K562 (cell line): Measurements from ENCODE around the gene SF3B4. TPM values are rescaled to one million over a fixed set of nuclear protein-coding genes. Genes with fewer than 3 reads are reported as not detected.

Source experiments
- ATAC-seq: fragments of 200-7000 bp; cut with Tn5 transposase; 3 replicates; pipeline ENCODE4 v1.9.1; 2020; ENCODE audit warnings: moderate library complexity
- BruUV-seq: library from RNA; stranded (reverse); fragments of 400-500 nt; replicated peaks from 2 replicates; lab custom pipeline; 2021; lab: Mats Ljungman, UMichigan
- CTCF ChIA-PET: fragments of 300-600 bp; formaldehyde crosslinking; extraction: SDS; loops from one replicate; lab custom pipeline; 2021; ENCODE audit warnings: low intra/inter-chr PET ratio; lab: Yijun Ruan, JAX
- POLR2A ChIA-PET: fragments of 300-600, 350-650 bp; sonication (Branson Sonifier 250); formaldehyde crosslinking; extraction: SDS; loops from one replicate; lab custom pipeline; 2021; ENCODE audit warnings: antibody characterized with exemption, inconsistent platforms; lab: Yijun Ruan, JAX
- DNase-seq, 4 experiments: peaks; one replicate each; pipeline versions ENCODE4 v3.0.0 to v3.0.0-alpha.2; 2011 to 2018; ENCODE audit warnings: low spot score in 3 of 4, mixed read lengths in 3 of 4; ENCODE audit errors: extremely low read depth in 1 of 4
- FAIRE-seq: peaks from 2 replicates; lab custom pipeline; 2011; peaks lifted over from hg19 to GRCh38; lab: Jason Lieb, UNC
- H2AFZ ChIP-seq: 2 replicates; pipeline ENCODE4 v1.6.0; 2011; ENCODE audit warnings: low read depth, low read length, control low read depth, inconsistent platforms
- H3K27ac ChIP-seq: fragments of 200-600 bp; 3 replicates; pipeline ENCODE4 v1.8.0; 2011; ENCODE audit warnings: low read depth, mild to moderate bottlenecking, control low read depth, inconsistent platforms, low read length, moderate library complexity, mixed read lengths; ENCODE audit errors: extremely low read depth
- H3K27me3 ChIP-seq, 2 experiments: fragments of 300-600 bp in 1 of 2; 2 replicates in 1 of 2; 3 replicates in 1 of 2; pipeline versions ENCODE4 v1.6.0 to v1.8.0; 2011; ENCODE audit warnings: inconsistent platforms in 2 of 2, low read length in 2 of 2, mild to moderate bottlenecking in 1 of 2, mixed read lengths in 1 of 2, moderate library complexity in 1 of 2; ENCODE audit not compliant: control insufficient read depth in 2 of 2, insufficient read depth in 2 of 2
- H3K36me3 ChIP-seq: fragments of 300-600 bp; 3 replicates; pipeline ENCODE4 v1.8.0; 2011; ENCODE audit warnings: mild to moderate bottlenecking, low read length, inconsistent platforms; ENCODE audit not compliant: control insufficient read depth, insufficient read depth
- H3K4me1 ChIP-seq, 2 experiments: fragments of 200-600 bp in 1 of 2; replicated peaks in 1 of 2; 2 replicates in 1 of 2; 3 replicates in 1 of 2; pipeline versions ENCODE4 v1.5.1 to v1.8.0; 2011; ENCODE audit warnings: inconsistent platforms in 2 of 2, low read length in 2 of 2, mild to moderate bottlenecking in 1 of 2, mixed read lengths in 1 of 2, moderate library complexity in 1 of 2; ENCODE audit not compliant: control insufficient read depth in 2 of 2, insufficient read depth in 2 of 2
- H3K4me2 ChIP-seq: 2 replicates; pipeline ENCODE4 v1.6.1; 2011; ENCODE audit warnings: low read length, control low read depth, inconsistent platforms, mixed read lengths; ENCODE audit not compliant: insufficient read depth
- H3K4me3 ChIP-seq: fragments of 200-600 bp; sonication (generic), shearing (Covaris generic); 2 replicates; pipeline ENCODE4 v1.5.1; 2016; ENCODE audit warnings: control low read depth, inconsistent platforms
- H3K79me2 ChIP-seq: fragments of 200-600 bp; 3 replicates; pipeline ENCODE4 v1.8.0; 2011; ENCODE audit warnings: low read length, inconsistent platforms; ENCODE audit not compliant: control insufficient read depth, insufficient read depth
- H3K9ac ChIP-seq, 2 experiments: 2 replicates each; pipeline versions ENCODE4 v1.6.0 to v1.6.1; 2011; ENCODE audit warnings: low read depth in 2 of 2, low read length in 2 of 2, control low read depth in 1 of 2, inconsistent platforms in 1 of 2, mild to moderate bottlenecking in 1 of 2, mixed read lengths in 1 of 2; ENCODE audit not compliant: insufficient read depth in 1 of 2
- H3K9me1 ChIP-seq: one replicate; pipeline ENCODE4 v1.6.0; 2011; ENCODE audit warnings: inconsistent platforms, mild to moderate bottlenecking, low read length, moderate library complexity; ENCODE audit not compliant: control insufficient read depth, insufficient read depth
- H3K9me3 ChIP-seq: replicated peaks from 2 replicates; pipeline ENCODE4 v1.5.1; 2011; ENCODE audit warnings: low read depth, low read length, inconsistent platforms; ENCODE audit not compliant: control insufficient read depth, insufficient read depth
- H4K20me1 ChIP-seq: replicated peaks from 2 replicates; pipeline ENCODE4 v1.6.1; 2011; ENCODE audit warnings: low read length, inconsistent platforms, mixed read lengths; ENCODE audit not compliant: control insufficient read depth, insufficient read depth
- DPF2 ChIP-seq: fragments of 450-650 bp; IDR thresholded peaks from 2 replicates; pipeline ENCODE4 v1.6.1; 2016
- KLF13 ChIP-seq: fragments of 450-650 bp; IDR thresholded peaks from 2 replicates; pipeline ENCODE4 v1.6.1; 2016; ENCODE audit warnings: missing genetic modification characterization, low read depth, mild to moderate bottlenecking, missing compliant biosample characterization, moderate library complexity, borderline replicate concordance
- WHSC1 ChIP-seq: IDR thresholded peaks from one replicate; pipeline ENCODE4 v1.6.1; 2012; ENCODE audit warnings: low read length, control low read depth, inconsistent platforms
- ZKSCAN8 ChIP-seq: fragments of 200-800 bp; sonication (Bioruptor generic); IDR thresholded peaks from 2 replicates; pipeline ENCODE4 v1.6.1; 2016; ENCODE audit warnings: missing genetic modification characterization, missing compliant biosample characterization
- ZNF384 ChIP-seq: IDR thresholded peaks from 2 replicates; pipeline ENCODE4 v1.6.1; 2012; ENCODE audit warnings: low read depth, low read length, improper control_type of control experiment
- WGBS: fragments of 100-300 bp; shearing (Covaris generic); methylation state at CpG from one replicate; pipeline ENCODE4 v1.1.6; 2016; ENCODE audit warnings: low coverage, mixed read lengths; ENCODE audit not compliant: insufficient coverage; ENCODE audit errors: missing lambda C conversion rate; 5-methylcytosine and 5-hydroxymethylcytosine counted together
- in situ Hi-C: fragments of 300-500 bp; cut with MboI; formaldehyde crosslinking; loops from 4 replicates; pipeline ENCODE4 v1.15.0; 2018; ENCODE audit warnings: inconsistent platforms, mixed read lengths
- intact Hi-C: fragments of 100-400 bp; cut with micrococcal nuclease; formaldehyde crosslinking; loops from 2 replicates; pipeline ENCODE4 v1.14.2; 2022
- polyA plus RNA-seq, 8 experiments: library from polyadenylated mRNA; depleted of rRNA in 4 of 8; stranded (reverse) in 5 of 8; unstranded in 3 of 8; fragments of >200 nt; fragmentation: Nextera tagmentation in 2 of 8; fragmentation: Illumina TruSeq in 1 of 8; extraction: Ambion mirVana in 2 of 8; extraction: Trizol in 1 of 8; gene quantifications; 2 replicates each; pipeline versions ENCODE4 v1.2.1 to v1.2.3, GENCODE V29; 2011 to 2014; ENCODE audit warnings: inconsistent platforms in 1 of 8, missing spikeins in 1 of 8
- total RNA-seq, 7 experiments: library from RNA; depleted of rRNA in 6 of 7; stranded (reverse); fragments of >200 nt in 6 of 7; fragmentation: Illumina TruSeq in 2 of 7; extraction: Trizol in 2 of 7; gene quantifications; 2 replicates each; pipeline versions ENCODE4 v1.2.1 to v1.2.3, GENCODE V29; 2011 to 2021; ENCODE audit warnings: low replicate concordance in 1 of 7
- TF ChIP-seq, protein P1 (sequence below): sonication (generic); formaldehyde crosslinking; IDR thresholded peaks from 2 replicates; pipeline ENCODE4 v1.8.1; 2023; ENCODE audit warnings: mild to moderate bottlenecking, missing genetic modification reagents
- TF ChIP-seq, protein P2 (sequence below): sonication (generic); formaldehyde crosslinking; IDR thresholded peaks from 2 replicates; pipeline ENCODE4 v1.8.0; 2022; ENCODE audit warnings: mild to moderate bottlenecking, missing genetic modification reagents
- TF ChIP-seq, protein P3 (sequence below): sonication (generic); formaldehyde crosslinking; IDR thresholded peaks from 2 replicates; pipeline ENCODE4 v1.8.1; 2022; ENCODE audit warnings: missing genetic modification reagents

Gene SF3B4
- total and polyA plus RNA-seq, 9 of the 15 experiments (the other 6 are each of a cell fraction or from before 2014, with no cell fraction given): 3.0 to 88.0 (median 26.1) TPM

GRCh38 chr1:149903836-149904491 is 23.6 kb downstream of the SF3B4 start:
- Histone ChIP-seq H3K79me2 (no peaks in the 10 kb centered on the region), H3K9me1 (no peaks in the 10 kb centered on the region), H3K9ac (no peak overlapping the region), H3K27ac (no peak overlapping the region), H3K4me1 (peaks cover 15 to 26% of the 10 kb centered on the region in 2 experiments), H3K4me2 (no peak overlapping the region)
- 66% methylated on average over 3 of the region's 5 CpGs for WGBS
- CTCF ChIA-PET: no interaction called here
- no peak for DNase-seq
- TF ChIP-seq, protein P1, sequence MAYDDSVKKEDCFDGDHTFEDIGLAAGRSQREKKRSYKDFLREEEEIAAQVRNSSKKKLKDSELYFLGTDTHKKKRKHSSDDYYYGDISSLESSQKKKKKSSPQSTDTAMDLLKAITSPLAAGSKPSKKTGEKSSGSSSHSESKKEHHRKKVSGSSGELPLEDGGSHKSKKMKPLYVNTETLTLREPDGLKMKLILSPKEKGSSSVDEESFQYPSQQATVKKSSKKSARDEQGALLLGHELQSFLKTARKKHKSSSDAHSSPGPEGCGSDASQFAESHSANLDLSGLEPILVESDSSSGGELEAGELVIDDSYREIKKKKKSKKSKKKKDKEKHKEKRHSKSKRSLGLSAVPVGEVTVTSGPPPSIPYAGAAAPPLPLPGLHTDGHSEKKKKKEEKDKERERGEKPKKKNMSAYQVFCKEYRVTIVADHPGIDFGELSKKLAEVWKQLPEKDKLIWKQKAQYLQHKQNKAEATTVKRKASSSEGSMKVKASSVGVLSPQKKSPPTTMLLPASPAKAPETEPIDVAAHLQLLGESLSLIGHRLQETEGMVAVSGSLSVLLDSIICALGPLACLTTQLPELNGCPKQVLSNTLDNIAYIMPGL (CRISPR knock-in tag): no peak
- TF ChIP-seq KLF13 (tag) (no peak), DPF2 (no peak), ZNF384 (no peak), ZKSCAN8 (no peak), WHSC1 (no peak)
- TF ChIP-seq, protein P2, sequence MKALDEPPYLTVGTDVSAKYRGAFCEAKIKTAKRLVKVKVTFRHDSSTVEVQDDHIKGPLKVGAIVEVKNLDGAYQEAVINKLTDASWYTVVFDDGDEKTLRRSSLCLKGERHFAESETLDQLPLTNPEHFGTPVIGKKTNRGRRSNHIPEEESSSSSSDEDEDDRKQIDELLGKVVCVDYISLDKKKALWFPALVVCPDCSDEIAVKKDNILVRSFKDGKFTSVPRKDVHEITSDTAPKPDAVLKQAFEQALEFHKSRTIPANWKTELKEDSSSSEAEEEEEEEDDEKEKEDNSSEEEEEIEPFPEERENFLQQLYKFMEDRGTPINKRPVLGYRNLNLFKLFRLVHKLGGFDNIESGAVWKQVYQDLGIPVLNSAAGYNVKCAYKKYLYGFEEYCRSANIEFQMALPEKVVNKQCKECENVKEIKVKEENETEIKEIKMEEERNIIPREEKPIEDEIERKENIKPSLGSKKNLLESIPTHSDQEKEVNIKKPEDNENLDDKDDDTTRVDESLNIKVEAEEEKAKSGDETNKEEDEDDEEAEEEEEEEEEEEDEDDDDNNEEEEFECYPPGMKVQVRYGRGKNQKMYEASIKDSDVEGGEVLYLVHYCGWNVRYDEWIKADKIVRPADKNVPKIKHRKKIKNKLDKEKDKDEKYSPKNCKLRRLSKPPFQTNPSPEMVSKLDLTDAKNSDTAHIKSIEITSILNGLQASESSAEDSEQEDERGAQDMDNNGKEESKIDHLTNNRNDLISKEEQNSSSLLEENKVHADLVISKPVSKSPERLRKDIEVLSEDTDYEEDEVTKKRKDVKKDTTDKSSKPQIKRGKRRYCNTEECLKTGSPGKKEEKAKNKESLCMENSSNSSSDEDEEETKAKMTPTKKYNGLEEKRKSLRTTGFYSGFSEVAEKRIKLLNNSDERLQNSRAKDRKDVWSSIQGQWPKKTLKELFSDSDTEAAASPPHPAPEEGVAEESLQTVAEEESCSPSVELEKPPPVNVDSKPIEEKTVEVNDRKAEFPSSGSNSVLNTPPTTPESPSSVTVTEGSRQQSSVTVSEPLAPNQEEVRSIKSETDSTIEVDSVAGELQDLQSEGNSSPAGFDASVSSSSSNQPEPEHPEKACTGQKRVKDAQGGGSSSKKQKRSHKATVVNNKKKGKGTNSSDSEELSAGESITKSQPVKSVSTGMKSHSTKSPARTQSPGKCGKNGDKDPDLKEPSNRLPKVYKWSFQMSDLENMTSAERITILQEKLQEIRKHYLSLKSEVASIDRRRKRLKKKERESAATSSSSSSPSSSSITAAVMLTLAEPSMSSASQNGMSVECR: no peak
- TF ChIP-seq, protein P3, sequence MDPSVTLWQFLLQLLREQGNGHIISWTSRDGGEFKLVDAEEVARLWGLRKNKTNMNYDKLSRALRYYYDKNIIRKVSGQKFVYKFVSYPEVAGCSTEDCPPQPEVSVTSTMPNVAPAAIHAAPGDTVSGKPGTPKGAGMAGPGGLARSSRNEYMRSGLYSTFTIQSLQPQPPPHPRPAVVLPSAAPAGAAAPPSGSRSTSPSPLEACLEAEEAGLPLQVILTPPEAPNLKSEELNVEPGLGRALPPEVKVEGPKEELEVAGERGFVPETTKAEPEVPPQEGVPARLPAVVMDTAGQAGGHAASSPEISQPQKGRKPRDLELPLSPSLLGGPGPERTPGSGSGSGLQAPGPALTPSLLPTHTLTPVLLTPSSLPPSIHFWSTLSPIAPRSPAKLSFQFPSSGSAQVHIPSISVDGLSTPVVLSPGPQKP (CRISPR knock-in tag): no peak
- TF ChIP-seq, all 486 proteins: peak for 0
- in situ Hi-C loops: no loop called here
- Histone ChIP-seq H3K27me3 (no peaks in the 10 kb centered on the region), H3K9me3 (no peaks in the 10 kb centered on the region), H4K20me1 (no peaks in the 10 kb centered on the region), H3K4me3 (no peak overlapping the region), H2AFZ (no peak overlapping the region), H3K36me3 (no peaks in the 10 kb centered on the region)
- intact Hi-C loops: no loop called here
- FAIRE-seq: no peak
- BruUV-seq: no TSS peak
- no peak; the same call in 2 of the 3 replicates for ATAC-seq
- POLR2A ChIA-PET: interaction anchor here (0.5 to 1.2 kb wide), 3 partner anchors 12 to 19 kb away, joined by 4 to 7 read pairs (median 5); a partner anchor contains a TSS
